Measurements from ENCODE around the gene GOLGA2.

Gene GOLGA2

GRCh38 chr9:128257907-128258306 is 17.9 kb downstream of the GOLGA2 start:
- Histone ChIP-seq H3K4me3 (ENCODE audit: low read depth, low read length) (no peak overlapping the region), H3K9me3 (ENCODE audit: severe bottlenecking) (no peaks in the 10 kb centered on the region), H3K27me3 (ENCODE audit: insufficient read depth, low read depth, severe bottlenecking) (no peaks in the 10 kb centered on the region), H3K27ac (no peak overlapping the region), H3K36me3 (peaks cover 79% of the 10 kb centered on the region)
- TF ChIP-seq, protein P1, sequence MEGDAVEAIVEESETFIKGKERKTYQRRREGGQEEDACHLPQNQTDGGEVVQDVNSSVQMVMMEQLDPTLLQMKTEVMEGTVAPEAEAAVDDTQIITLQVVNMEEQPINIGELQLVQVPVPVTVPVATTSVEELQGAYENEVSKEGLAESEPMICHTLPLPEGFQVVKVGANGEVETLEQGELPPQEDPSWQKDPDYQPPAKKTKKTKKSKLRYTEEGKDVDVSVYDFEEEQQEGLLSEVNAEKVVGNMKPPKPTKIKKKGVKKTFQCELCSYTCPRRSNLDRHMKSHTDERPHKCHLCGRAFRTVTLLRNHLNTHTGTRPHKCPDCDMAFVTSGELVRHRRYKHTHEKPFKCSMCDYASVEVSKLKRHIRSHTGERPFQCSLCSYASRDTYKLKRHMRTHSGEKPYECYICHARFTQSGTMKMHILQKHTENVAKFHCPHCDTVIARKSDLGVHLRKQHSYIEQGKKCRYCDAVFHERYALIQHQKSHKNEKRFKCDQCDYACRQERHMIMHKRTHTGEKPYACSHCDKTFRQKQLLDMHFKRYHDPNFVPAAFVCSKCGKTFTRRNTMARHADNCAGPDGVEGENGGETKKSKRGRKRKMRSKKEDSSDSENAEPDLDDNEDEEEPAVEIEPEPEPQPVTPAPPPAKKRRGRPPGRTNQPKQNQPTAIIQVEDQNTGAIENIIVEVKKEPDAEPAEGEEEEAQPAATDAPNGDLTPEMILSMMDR (IDR thresholded peaks at IDR 0.05; ENCODE audit: low read depth, low read length), result no peak
- no peak for DNase-seq

DNA sequence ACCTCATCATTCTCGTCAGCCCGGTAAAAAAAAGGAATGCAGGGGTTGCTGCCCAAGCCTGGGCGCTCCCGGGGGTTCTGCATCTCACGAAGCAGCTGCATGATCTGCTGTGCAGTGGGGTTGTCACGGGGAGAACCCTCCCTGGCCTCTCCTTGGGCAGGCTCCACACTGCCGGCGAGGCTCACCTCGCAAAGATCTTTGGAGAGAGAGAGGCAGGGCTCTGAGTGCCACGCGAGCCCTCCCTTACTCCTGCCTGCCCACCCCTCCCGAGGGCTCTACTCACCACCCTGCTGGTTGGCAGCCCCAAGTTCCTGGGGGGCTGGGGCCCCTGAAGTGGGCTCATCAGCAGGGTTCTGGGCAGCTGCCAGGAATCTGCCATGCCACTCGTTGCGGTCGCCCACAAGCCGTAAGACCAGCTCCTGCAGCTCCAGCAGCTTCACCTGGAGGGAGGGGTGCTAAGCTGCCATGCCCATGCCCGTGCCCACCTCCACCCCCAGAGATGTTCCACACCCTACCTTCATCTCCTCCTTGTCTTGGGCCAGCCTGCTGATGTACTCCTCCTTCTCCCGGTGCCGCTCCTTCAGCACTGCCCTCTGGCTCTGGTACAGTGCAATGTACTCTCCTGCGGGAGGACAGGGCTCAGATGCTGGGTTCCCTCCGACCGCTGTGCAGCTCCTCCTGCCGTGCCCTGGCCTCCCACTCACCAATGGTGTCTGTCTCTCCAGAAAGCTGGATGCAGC is 18.6 kb downstream of the GOLGA2 start:
- no peak overlapping the region for H3K27ac ChIP-seq
- no peak overlapping the region for H3K4me3 ChIP-seq (ENCODE audit: low read depth, low read length)
- H3K27me3 ChIP-seq (ENCODE audit: insufficient read depth, low read depth, severe bottlenecking), result no peaks in the 10 kb centered on the region
- TF ChIP-seq, protein P1 (IDR thresholded peaks at IDR 0.05; ENCODE audit: low read depth, low read length), result no peak
- no peaks in the 10 kb centered on the region for H3K9me3 ChIP-seq (ENCODE audit: severe bottlenecking)
- DNase-seq, result no peak
- peaks cover 80% of the 10 kb centered on the region for H3K36me3 ChIP-seq

DNA sequence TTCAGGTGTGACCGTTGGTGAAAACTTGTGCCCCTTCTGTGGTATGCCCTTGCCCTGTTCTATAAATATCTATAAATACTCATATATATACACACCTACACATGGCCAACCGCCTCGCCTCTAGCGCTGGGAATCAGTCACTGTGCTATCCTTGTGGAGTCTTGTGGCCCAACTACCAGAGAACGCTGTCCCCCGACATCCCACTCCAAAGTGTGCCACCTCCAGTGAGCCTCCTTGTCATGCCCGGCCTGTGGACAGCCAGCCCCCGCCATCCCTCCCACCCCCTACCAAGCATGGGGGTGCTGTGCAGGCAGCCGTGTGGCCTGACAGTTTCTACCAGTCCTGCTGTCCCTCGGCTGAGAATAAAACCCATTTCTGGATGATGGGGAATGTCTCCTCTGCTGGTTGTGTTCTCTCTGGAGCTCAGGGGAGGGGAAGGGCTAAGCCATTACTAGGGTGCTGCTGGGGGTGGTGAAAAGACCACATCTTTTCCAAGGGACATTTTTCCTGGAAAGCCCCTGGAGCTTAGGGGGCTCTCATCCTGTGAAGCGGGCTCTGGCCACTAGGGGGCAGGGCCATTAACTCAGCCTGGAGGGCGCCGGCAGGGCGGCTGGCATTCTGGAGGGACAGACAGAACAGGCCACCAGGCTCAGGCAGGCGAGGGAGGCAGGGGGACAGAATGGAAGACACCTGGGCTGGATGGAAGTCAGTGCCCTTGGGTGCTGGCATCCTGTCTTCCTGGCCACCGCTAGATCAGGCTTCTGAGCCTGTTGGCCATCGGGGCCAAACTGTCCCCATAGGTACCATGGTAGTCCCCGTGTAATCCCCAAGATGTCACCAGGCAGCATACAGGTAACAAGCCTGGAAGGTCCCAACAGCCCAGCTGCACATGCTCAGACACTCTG is 20.7 kb downstream of the GOLGA2 start:
- TF ChIP-seq, protein P1 (IDR thresholded peaks at IDR 0.05; ENCODE audit: low read depth, low read length), result peak; percentile 91
- no peak overlapping the region for H3K4me3 ChIP-seq (ENCODE audit: low read depth, low read length)
- H3K36me3 ChIP-seq, result peaks cover 80% of the 10 kb centered on the region
- H3K27me3 ChIP-seq (ENCODE audit: insufficient read depth, low read depth, severe bottlenecking), result no peaks in the 10 kb centered on the region
- peaks cover under 1% of the 10 kb centered on the region for H3K9me3 ChIP-seq (ENCODE audit: severe bottlenecking)
- peak overlapping the region; percentile 32 for H3K27ac ChIP-seq
- DNase-seq, result peak; percentile 88

- no peak overlapping the region for H3K4me3 ChIP-seq (ENCODE audit: low read depth, low read length)
- no peak for DNase-seq
- peaks cover 82% of the 10 kb centered on the region for H3K36me3 ChIP-seq
- H3K27me3 ChIP-seq (ENCODE audit: insufficient read depth, low read depth, severe bottlenecking), result no peaks in the 10 kb centered on the region
- peaks cover 2% of the 10 kb centered on the region for H3K9me3 ChIP-seq (ENCODE audit: severe bottlenecking)
- TF ChIP-seq, protein P1 (IDR thresholded peaks at IDR 0.05; ENCODE audit: low read depth, low read length), result no peak
- peak overlapping the region; percentile 32 for H3K27ac ChIP-seq
These were observed 21.4 kb downstream of the GOLGA2 start for GRCh38 chr9:128254362-128254761.

DNA sequence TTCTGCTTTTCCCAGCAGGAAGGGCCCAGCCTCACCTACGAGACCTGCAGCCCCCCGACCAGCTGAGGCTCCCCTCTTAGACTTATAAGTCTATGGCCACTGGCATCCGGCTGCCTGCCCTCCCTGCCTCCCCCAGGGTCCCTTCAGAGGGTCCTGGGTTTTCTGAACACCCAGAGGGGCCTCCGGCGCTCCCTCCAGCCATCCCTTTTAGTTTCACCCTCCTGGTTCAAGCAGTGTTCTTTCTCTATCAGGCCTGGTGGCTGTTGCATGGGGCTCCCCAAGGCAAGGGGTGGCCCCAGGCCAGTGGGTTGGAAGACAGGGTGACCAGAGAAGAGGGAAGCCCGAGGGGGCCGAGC is 21.8 kb downstream of the GOLGA2 start:
- TF ChIP-seq, protein P1 (IDR thresholded peaks at IDR 0.05; ENCODE audit: low read depth, low read length), result no peak
- H3K4me3 ChIP-seq (ENCODE audit: low read depth, low read length), result no peak overlapping the region
- no peaks in the 10 kb centered on the region for H3K27me3 ChIP-seq (ENCODE audit: insufficient read depth, low read depth, severe bottlenecking)
- no peak for DNase-seq
- peaks cover 2% of the 10 kb centered on the region for H3K9me3 ChIP-seq (ENCODE audit: severe bottlenecking)
- peaks cover 82% of the 10 kb centered on the region for H3K36me3 ChIP-seq
- H3K27ac ChIP-seq, result peak overlapping the region; percentile 32

Data from WERI-Rb-1 (cell line).